NCI-H748 (cell line): ENCODE measurements around the gene REXO1.
"Not testable (repeated sequence)": the region's sequence is repeated elsewhere in the genome, so short reads cannot be mapped to it uniquely, and the experiment has no call there.

Experiments
- DNase-seq: peaks from one replicate; lab custom pipeline; 2025; ENCODE audit not compliant: unreplicated experiment; lab: John Stamatoyannopoulos, UW

Gene REXO1

GRCh38 chr19:1877280-1877660 lies 29.0 kb upstream of the REXO1 start:
- DNase-seq = peak; percentile 24

- peak; percentile 56 for DNase-seq
Measured at GRCh38 chr19:1876496-1877279, 28.4 kb upstream of the REXO1 start.

GRCh38 chr19:1875646-1876495 lies 27.6 kb upstream of the REXO1 start:
- peak; percentile 89 for DNase-seq

- not testable (repeated sequence) for DNase-seq
Measured at GRCh38 chr19:1875265-1875645, 27.0 kb upstream of the REXO1 start.

GRCh38 chr19:1874554-1875185 lies 26.4 kb upstream of the REXO1 start:
- DNase-seq = no peak

- no peak for DNase-seq
Measured at GRCh38 chr19:1873524-1874473, 25.5 kb upstream of the REXO1 start.

- no peak for DNase-seq
Measured at GRCh38 chr19:1872807-1873523, 24.7 kb upstream of the REXO1 start.

- no peak for DNase-seq
Measured at GRCh38 chr19:1871630-1872029, 23.3 kb upstream of the REXO1 start.

- DNase-seq = no peak
Measured at GRCh38 chr19:1871140-1871597, 22.9 kb upstream of the REXO1 start.

GRCh38 chr19:1868971-1869370 lies 20.7 kb upstream of the REXO1 start:
- no peak for DNase-seq

- DNase-seq = no peak
Measured at GRCh38 chr19:1867349-1867724, 19.1 kb upstream of the REXO1 start.

GRCh38 chr19:1866693-1867348 lies 18.5 kb upstream of the REXO1 start:
- no peak for DNase-seq

GRCh38 chr19:1865172-1866010 lies 17.1 kb upstream of the REXO1 start:
- no peak for DNase-seq

GRCh38 chr19:1864480-1865171 lies 16.3 kb upstream of the REXO1 start:
- DNase-seq = peak; percentile 62

- DNase-seq = peak; percentile 90
Measured at GRCh38 chr19:1863638-1864479, 15.6 kb upstream of the REXO1 start.

- no peak for DNase-seq
Measured at GRCh38 chr19:1863328-1863637, 15.0 kb upstream of the REXO1 start, which contains the start of gene KLF16. Gene KLF16, minus strand, starts transcription at chr19:1863579. Its CDS starts 82 bp downstream, at chr19:1863497.
